ENCODE results near the gene GRWD1.
A peak's percentile ranks its signal among the peaks of the same experiment; 100 is the strongest.

The GRWD1 gene

GRCh38 chr19:48506138-48506733 is 60.5 kb downstream of the GRWD1 start:
- Histone ChIP-seq H3K4me3 (ENCODE audit: low read length) (no peak overlapping the region), H3K9me3 (ENCODE audit: control insufficient read depth, low read length) (no peaks in the 10 kb centered on the region), H3K9ac (ENCODE audit: low read length) (no peak overlapping the region), H3K27me3 (replicated peaks; ENCODE audit: control insufficient read depth, insufficient read depth, low read length) (peaks cover 28% of the 10 kb centered on the region), H3K4me1 (ENCODE audit: control insufficient read depth, insufficient read depth, low read length) (no peaks in the 10 kb centered on the region), H3K36me3 (ENCODE audit: control insufficient read depth, insufficient read depth, low read length, severe bottlenecking) (no peaks in the 10 kb centered on the region)
- peak; percentile 74 for DNase-seq (ENCODE audit: low read depth)
